GM23248 (cell line): ENCODE results near the gene PLEKHA1. TPM values are rescaled to one million over a fixed set of nuclear protein-coding genes. Genes with fewer than 3 reads are reported as not detected.

Source experiments
- DNase-seq: peaks from one replicate; pipeline ENCODE4 v3.0.0-alpha.2; 2015
- H2AFZ ChIP-seq: fragments of 200-600 bp; sonication (generic); 2 replicates; pipeline ENCODE4 v1.6.1; 2016; ENCODE audit warnings: antibody characterized with exemption
- H3F3A ChIP-seq: fragments of 200-600 bp; sonication (generic); 2 replicates; pipeline ENCODE4 v1.6.1; 2016; ENCODE audit warnings: mild to moderate bottlenecking, antibody characterized with exemption, mixed run types; ENCODE audit not compliant: insufficient read depth
- H3K27ac ChIP-seq: fragments of 200-600 bp; sonication (generic); 2 replicates; pipeline ENCODE4 v1.5.1; 2016; ENCODE audit warnings: mild to moderate bottlenecking
- H3K27me3 ChIP-seq: fragments of 200-600 bp; sonication (generic); replicated peaks from 2 replicates; pipeline ENCODE4 v1.6.1; 2016; ENCODE audit warnings: mild to moderate bottlenecking; ENCODE audit not compliant: insufficient read depth
- H3K36me3 ChIP-seq: fragments of 200-600 bp; sonication (generic); 2 replicates; pipeline ENCODE4 v1.6.1; 2016; ENCODE audit warnings: low read depth, mild to moderate bottlenecking
- H3K4me1 ChIP-seq: fragments of 200-600 bp; sonication (generic); 2 replicates; pipeline ENCODE4 v1.6.1; 2016; ENCODE audit warnings: mild to moderate bottlenecking; ENCODE audit not compliant: insufficient read depth
- H3K4me2 ChIP-seq: fragments of 200-600 bp; sonication (generic); one replicate; pipeline ENCODE4 v1.6.1; 2016; ENCODE audit warnings: mild to moderate bottlenecking; ENCODE audit not compliant: unreplicated experiment
- H3K4me3 ChIP-seq: fragments of 200-600 bp; sonication (generic); 2 replicates; pipeline ENCODE4 v1.5.1; 2016; ENCODE audit warnings: mild to moderate bottlenecking
- H3K79me2 ChIP-seq: fragments of 200-600 bp; sonication (generic); 2 replicates; pipeline ENCODE4 v1.6.1; 2016; ENCODE audit warnings: mild to moderate bottlenecking; ENCODE audit not compliant: insufficient read depth
- H3K9ac ChIP-seq: fragments of 200-600 bp; sonication (generic); 2 replicates; pipeline ENCODE4 v1.6.1; 2016; ENCODE audit warnings: mild to moderate bottlenecking
- H3K9me2 ChIP-seq: fragments of 200-600 bp; sonication (generic); 2 replicates; pipeline ENCODE4 v1.6.1; 2016; ENCODE audit warnings: mixed run types, mild to moderate bottlenecking, moderate library complexity; ENCODE audit not compliant: insufficient read depth
- H3K9me3 ChIP-seq: fragments of 200-600 bp; sonication (generic); one replicate; pipeline ENCODE4 v1.6.1; 2017; ENCODE audit warnings: low read depth
- H4K20me1 ChIP-seq: fragments of 200-600 bp; sonication (generic); 2 replicates; pipeline ENCODE4 v1.6.0; 2016; ENCODE audit not compliant: insufficient read depth
- EZH2 ChIP-seq: fragments of 200-600 bp; sonication (generic); IDR thresholded peaks from 2 replicates; pipeline ENCODE4 v1.6.1; 2018; ENCODE audit warnings: antibody characterized with exemption, mild to moderate bottlenecking; ENCODE audit not compliant: insufficient read depth, poor library complexity, severe bottlenecking
- EZH2phosphoT487 ChIP-seq: fragments of 200-600 bp; sonication (generic); IDR thresholded peaks from 2 replicates; pipeline ENCODE4 v1.6.1; 2018; ENCODE audit warnings: antibody characterized with exemption, moderate library complexity, mild to moderate bottlenecking, low read depth; ENCODE audit not compliant: insufficient read depth
- WGBS, 2 experiments: methylation state at CpG; one replicate each; pipeline ENCODE4 v1.1.6; 2015 to 2017; ENCODE audit warnings: low lambda C conversion rate in 2 of 2, low coverage in 1 of 2; ENCODE audit errors: missing lambda C conversion rate in 2 of 2; 5-methylcytosine and 5-hydroxymethylcytosine counted together
- in situ Hi-C: fragments of 300-500 bp; cut with MboI; formaldehyde crosslinking; loops from 2 replicates; pipeline ENCODE4 v1.15.0; 2020
- polyA plus RNA-seq: library from polyadenylated mRNA; unstranded; fragments of >200 nt; fragmentation: Nextera tagmentation; extraction: Ambion mirVana; gene quantifications from 2 replicates; pipeline ENCODE4 v1.2.1, GENCODE V29; 2016
- total RNA-seq: library from RNA; depleted of rRNA; stranded (reverse); fragments of >200 nt; shearing (Covaris generic); gene quantifications from 2 replicates; pipeline ENCODE4 v1.2.3, GENCODE V29; 2014

PLEKHA1 gene
- total and polyA plus RNA-seq, 2 experiments from 2014 or later: 28.7 to 41.0 TPM

- Histone ChIP-seq H4K20me1 (no peaks in the 10 kb centered on the region), H3K4me1 (0 out of 2 replicates have a peak, but pooled peaks cover 11% of the 10 kb centered on the region), H3K36me3 (no peaks in the 10 kb centered on the region), H3K4me3 (no peak overlapping the region), H3K9me2 (no peaks in the 10 kb centered on the region), H3K79me2 (no peaks in the 10 kb centered on the region), H3K27ac (no peak overlapping the region), H3K27me3 (no peaks in the 10 kb centered on the region), H3K9ac (no peak overlapping the region), H3K4me2 (no peak overlapping the region), H3K9me3 (no peaks in the 10 kb centered on the region), H2AFZ (no peak overlapping the region), H3F3A (peaks cover 9% of the 10 kb centered on the region; the same call in 1 of the 2 replicates)
- DNase-seq: no peak
- in situ Hi-C loops: no loop called here
- no peak for TF ChIP-seq EZH2phosphoT487
- TF ChIP-seq EZH2: no peak
- 87 to 89% methylated on average over 16 of the region's 16 CpGs for WGBS, 2 experiments
Observed at GRCh38 chr10:122327237-122328206, 47.0 kb upstream of the PLEKHA1 start.

GRCh38 chr10:122328676-122329075 lies 45.8 kb upstream of the PLEKHA1 start:
- Histone ChIP-seq H4K20me1 (no peaks in the 10 kb centered on the region), H3K27me3 (no peaks in the 10 kb centered on the region), H3K4me1 (0 out of 2 replicates have a peak, but pooled peaks cover 11% of the 10 kb centered on the region), H3K9me3 (no peaks in the 10 kb centered on the region), H2AFZ (no peak overlapping the region), H3K9me2 (no peaks in the 10 kb centered on the region), H3F3A (peaks cover 9% of the 10 kb centered on the region; the same call in 1 of the 2 replicates), H3K9ac (no peak overlapping the region), H3K4me2 (no peak overlapping the region), H3K36me3 (no peaks in the 10 kb centered on the region), H3K79me2 (no peaks in the 10 kb centered on the region), H3K4me3 (no peak overlapping the region), H3K27ac (no peak overlapping the region)
- WGBS, 2 experiments: 66 to 74% methylated on average over 9 of the region's 9 CpGs
- DNase-seq: no peak
- TF ChIP-seq EZH2phosphoT487 (no peak), EZH2 (no peak)
- in situ Hi-C loops: no loop called here

GRCh38 chr10:122329416-122329815 lies 45.1 kb upstream of the PLEKHA1 start:
- WGBS, 2 experiments: 64 to 69% methylated on average over 13 of the region's 13 CpGs
- no peaks in the 10 kb centered on the region for H4K20me1 ChIP-seq
- no peak overlapping the region for H3K4me2 ChIP-seq
- no peaks in the 10 kb centered on the region for H3K36me3 ChIP-seq
- H3K9ac ChIP-seq: no peak overlapping the region
- no peaks in the 10 kb centered on the region for H3K9me2 ChIP-seq
- H3K4me1 ChIP-seq: 0 out of 2 replicates have a peak, but pooled peaks cover 4% of the 10 kb centered on the region
- peaks cover 4% of the 10 kb centered on the region; the same call in 1 of the 2 replicates for H3F3A ChIP-seq
- H3K9me3 ChIP-seq: no peaks in the 10 kb centered on the region
- H2AFZ ChIP-seq: no peak overlapping the region
- no peaks in the 10 kb centered on the region for H3K27me3 ChIP-seq
- TF ChIP-seq EZH2phosphoT487 (no peak), EZH2 (no peak)
- no peak overlapping the region for H3K4me3 ChIP-seq
- no peaks in the 10 kb centered on the region for H3K79me2 ChIP-seq
- DNase-seq: no peak
- in situ Hi-C loops: no loop called here
- no peak overlapping the region for H3K27ac ChIP-seq

DNA sequence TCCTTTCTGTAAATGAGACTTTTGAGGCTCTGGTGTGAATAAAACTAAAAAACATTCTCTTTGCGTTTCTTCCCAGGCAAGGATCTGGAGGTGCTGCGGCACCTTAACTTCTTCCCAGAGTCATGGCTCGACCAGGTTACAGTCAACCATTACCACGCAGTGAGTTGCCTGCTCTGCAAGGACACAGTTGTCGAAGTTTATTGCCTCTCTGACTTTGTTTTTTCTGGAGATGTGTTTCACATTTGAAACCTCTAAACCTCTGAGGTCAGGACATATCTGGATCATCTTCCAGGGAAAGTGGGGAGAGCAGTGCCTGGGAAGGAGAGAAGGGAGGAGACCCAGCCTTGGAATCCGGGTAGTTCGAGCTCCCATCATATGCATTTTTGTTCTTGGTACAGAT lies 43.4 kb upstream of the PLEKHA1 start:
- WGBS, 2 experiments: 87% methylated on average over 7 of the region's 7 CpGs
- H3K9me3 ChIP-seq: no peaks in the 10 kb centered on the region
- H3K27ac ChIP-seq: no peak overlapping the region
- no peak overlapping the region for H2AFZ ChIP-seq
- H3K27me3 ChIP-seq: no peaks in the 10 kb centered on the region
- no peak overlapping the region for H3K4me2 ChIP-seq
- no peaks in the 10 kb centered on the region for H4K20me1 ChIP-seq
- H3K79me2 ChIP-seq: no peaks in the 10 kb centered on the region
- in situ Hi-C loops: no loop called here
- H3F3A ChIP-seq: no peaks in the 10 kb centered on the region
- no peak for DNase-seq
- TF ChIP-seq EZH2: no peak
- no peak for TF ChIP-seq EZH2phosphoT487
- no peak overlapping the region for H3K4me3 ChIP-seq
- H3K9ac ChIP-seq: no peak overlapping the region
- H3K36me3 ChIP-seq: no peaks in the 10 kb centered on the region
- no peaks in the 10 kb centered on the region for H3K9me2 ChIP-seq
- no peaks in the 10 kb centered on the region for H3K4me1 ChIP-seq
